Duodenal mucosa (tissue), 2 donors: ENCODE measurements around the gene BCL3.
A peak's percentile ranks its signal among the peaks of the same experiment; 100 is the strongest.

Source experiments
- H3K27ac ChIP-seq: one replicate; pipeline ENCODE4 v1.7.0; 2013; ENCODE audit warnings: low read depth, low read length
- H3K27me3 ChIP-seq, 2 donors: one replicate each; pipeline ENCODE4 v1.7.0; 2013; ENCODE audit warnings: low read length in 2 of 2, control low read depth in 1 of 2; ENCODE audit not compliant: insufficient read depth in 2 of 2, control insufficient read depth in 1 of 2
- H3K36me3 ChIP-seq, 2 donors: one replicate each; pipeline ENCODE4 v1.7.0; 2013; ENCODE audit warnings: low read length in 2 of 2, control low read depth in 1 of 2; ENCODE audit not compliant: insufficient read depth in 2 of 2, control insufficient read depth in 1 of 2
- H3K4me1 ChIP-seq, 2 donors: one replicate each; pipeline ENCODE4 v1.7.0; 2013; ENCODE audit warnings: low read length in 2 of 2, control low read depth in 1 of 2; ENCODE audit not compliant: insufficient read depth in 2 of 2, control insufficient read depth in 1 of 2
- H3K4me3 ChIP-seq, 2 donors: one replicate each; pipeline ENCODE4 v1.7.0; 2013; ENCODE audit warnings: low read length in 2 of 2, low read depth in 1 of 2
- H3K9ac ChIP-seq, 2 donors: one replicate each; pipeline ENCODE4 v1.7.0; 2013; ENCODE audit warnings: low read length in 2 of 2, low read depth in 1 of 2
- H3K9me3 ChIP-seq, 2 donors: one replicate each; pipeline ENCODE4 v1.7.0; 2013; ENCODE audit warnings: low read length in 2 of 2, control low read depth in 1 of 2; ENCODE audit not compliant: control insufficient read depth in 1 of 2

Gene BCL3

GRCh38 chr19:44741258-44741731 is 7.2 kb upstream of the BCL3 start:
- peaks cover 58 to 62% of the 10 kb centered on the region in 2 donors for H3K4me1 ChIP-seq
- no peaks in the 10 kb centered on the region for H3K27me3 ChIP-seq
- no peaks in the 10 kb centered on the region for H3K36me3 ChIP-seq
- H3K4me3 ChIP-seq, result no peak overlapping the region
- no peaks in the 10 kb centered on the region for H3K9me3 ChIP-seq
- peak overlapping the region in 1 of 2 donors; percentile 16 for H3K9ac ChIP-seq
- peak overlapping the region; percentile 79 for H3K27ac ChIP-seq

- no peaks in the 10 kb centered on the region for H3K27me3 ChIP-seq
- no peaks in the 10 kb centered on the region for H3K9me3 ChIP-seq
- peaks cover 64 to 68% of the 10 kb centered on the region in 2 donors for H3K4me1 ChIP-seq
- no peak overlapping the region for H3K4me3 ChIP-seq
- H3K9ac ChIP-seq, result peak overlapping the region in 1 of 2 donors; percentile 52
- H3K36me3 ChIP-seq, result no peaks in the 10 kb centered on the region
- peak overlapping the region; percentile 85 for H3K27ac ChIP-seq
Observed at GRCh38 chr19:44741841-44742329, 6.6 kb upstream of the BCL3 start.

- H3K9me3 ChIP-seq, result no peaks in the 10 kb centered on the region
- peak overlapping the region; percentile 85 for H3K27ac ChIP-seq
- no peaks in the 10 kb centered on the region for H3K27me3 ChIP-seq
- H3K4me1 ChIP-seq, result peaks cover 62 to 70% of the 10 kb centered on the region in 2 donors
- peak overlapping the region; percentile 20 to 52 for H3K9ac ChIP-seq
- peak overlapping the region in 1 of 2 donors; percentile 18 for H3K4me3 ChIP-seq
- H3K36me3 ChIP-seq, result no peaks in the 10 kb centered on the region
Observed at GRCh38 chr19:44742330-44743061, 6.0 kb upstream of the BCL3 start.

- H3K9me3 ChIP-seq, result no peaks in the 10 kb centered on the region
- H3K4me3 ChIP-seq, result peak overlapping the region; percentile 37 to 50
- peaks cover 46 to 65% of the 10 kb centered on the region in 2 donors for H3K4me1 ChIP-seq
- peak overlapping the region; percentile 82 for H3K27ac ChIP-seq
- no peaks in the 10 kb centered on the region for H3K36me3 ChIP-seq
- H3K9ac ChIP-seq, result peak overlapping the region; percentile 55 to 60
- H3K27me3 ChIP-seq, result no peaks in the 10 kb centered on the region
Observed at GRCh38 chr19:44744871-44745332, 3.6 kb upstream of the BCL3 start.

- peak overlapping the region; percentile 55 to 60 for H3K9ac ChIP-seq
- H3K27me3 ChIP-seq, result no peaks in the 10 kb centered on the region
- peaks cover 43 to 67% of the 10 kb centered on the region in 2 donors for H3K4me1 ChIP-seq
- no peaks in the 10 kb centered on the region for H3K9me3 ChIP-seq
- H3K4me3 ChIP-seq, result peak overlapping the region; percentile 37 to 50
- H3K36me3 ChIP-seq, result no peaks in the 10 kb centered on the region
- peak overlapping the region; percentile 82 for H3K27ac ChIP-seq
Observed at GRCh38 chr19:44745341-44745831, 3.1 kb upstream of the BCL3 start.

- Histone ChIP-seq H3K9me3 (no peaks in the 10 kb centered on the region), H3K27ac (peak overlapping the region; percentile 88), H3K27me3 (no peaks in the 10 kb centered on the region), H3K4me3 (peak overlapping the region; percentile 37 to 69), H3K9ac (peak overlapping the region; percentile 55 to 60), H3K4me1 (peaks cover 49 to 71% of the 10 kb centered on the region in 2 donors), H3K36me3 (peaks cover 0 to 2% of the 10 kb centered on the region in 2 donors)
Observed at GRCh38 chr19:44745887-44746600, 2.5 kb upstream of the BCL3 start.

GRCh38 chr19:44746616-44746945 is 1.9 kb upstream of the BCL3 start:
- H3K27me3 ChIP-seq, result no peaks in the 10 kb centered on the region
- H3K9me3 ChIP-seq, result no peaks in the 10 kb centered on the region
- H3K27ac ChIP-seq, result peak overlapping the region; percentile 88
- H3K4me1 ChIP-seq, result peaks cover 50 to 72% of the 10 kb centered on the region in 2 donors
- H3K36me3 ChIP-seq, result peaks cover 0 to 6% of the 10 kb centered on the region in 2 donors
- H3K4me3 ChIP-seq, result peak overlapping the region; percentile 46 to 69
- H3K9ac ChIP-seq, result peak overlapping the region; percentile 55 to 60

GRCh38 chr19:44746946-44747738 is 1.4 kb upstream of the BCL3 start:
- peak overlapping the region; percentile 55 to 76 for H3K9ac ChIP-seq
- peaks cover 0 to 6% of the 10 kb centered on the region in 2 donors for H3K36me3 ChIP-seq
- H3K27ac ChIP-seq, result peak overlapping the region; percentile 97
- no peaks in the 10 kb centered on the region for H3K9me3 ChIP-seq
- no peaks in the 10 kb centered on the region for H3K27me3 ChIP-seq
- peak overlapping the region; percentile 65 to 69 for H3K4me3 ChIP-seq
- peaks cover 52 to 74% of the 10 kb centered on the region in 2 donors for H3K4me1 ChIP-seq

GRCh38 chr19:44747739-44748425 is 626 bp upstream of the BCL3 start:
- H3K4me3 ChIP-seq, result peak overlapping the region; percentile 65 to 69
- H3K9me3 ChIP-seq, result no peaks in the 10 kb centered on the region
- no peaks in the 10 kb centered on the region for H3K27me3 ChIP-seq
- H3K27ac ChIP-seq, result peak overlapping the region; percentile 97
- peak overlapping the region; percentile 71 to 76 for H3K9ac ChIP-seq
- H3K4me1 ChIP-seq, result peaks cover 53 to 74% of the 10 kb centered on the region in 2 donors
- H3K36me3 ChIP-seq, result peaks cover 0 to 13% of the 10 kb centered on the region in 2 donors
